Endothelial cell of umbilical vein (primary cell): ENCODE measurements around the gene TDRD9. TPM values are rescaled to one million over a fixed set of nuclear protein-coding genes. Genes with fewer than 3 reads are reported as not detected.

ENCODE experiments used
- BruUV-seq: library from RNA; stranded (reverse); fragments of 400-500 nt; replicated peaks from 2 replicates; lab custom pipeline; 2021; lab: Mats Ljungman, UMichigan
- CTCF ChIA-PET: fragments of 300-600, 350-600 bp; sonication (Branson Sonifier 250); formaldehyde crosslinking; loops from one replicate; lab custom pipeline; 2021; ENCODE audit warnings: antibody characterized with exemption, inconsistent platforms; lab: Charles Lee
- POLR2A ChIA-PET: fragments of 300-600, 350-600 bp; sonication (Branson Sonifier 250); formaldehyde crosslinking; loops from one replicate; lab custom pipeline; 2021; ENCODE audit warnings: antibody characterized with exemption, inconsistent platforms; lab: Charles Lee
- DNase-seq: peaks from one replicate; pipeline ENCODE4 v3.0.0-alpha.2; 2011; ENCODE audit warnings: low read depth, low spot score
- FAIRE-seq: peaks from 2 replicates; lab custom pipeline; 2011; peaks lifted over from hg19 to GRCh38; lab: Jason Lieb, UNC
- H2AFZ ChIP-seq: 2 replicates; pipeline ENCODE4 v1.6.0; 2012; ENCODE audit warnings: low read depth, low read length, control low read depth, inconsistent platforms
- H3K27ac ChIP-seq: 2 replicates; pipeline ENCODE4 v1.5.1; 2011; ENCODE audit warnings: low read depth, mild to moderate bottlenecking, control low read depth, low read length, moderate library complexity; ENCODE audit not compliant: insufficient read depth
- H3K27me3 ChIP-seq, 2 experiments: 2 replicates each; pipeline versions ENCODE4 v1.6.0 to v1.6.1; 2011; ENCODE audit warnings: low read length in 2 of 2, mixed read lengths in 1 of 2; ENCODE audit not compliant: control insufficient read depth in 2 of 2, insufficient read depth in 2 of 2
- H3K36me3 ChIP-seq, 2 experiments: 2 replicates in 1 of 2; 3 replicates in 1 of 2; pipeline ENCODE4 v1.5.1; 2011; ENCODE audit warnings: low read length in 2 of 2, mild to moderate bottlenecking in 1 of 2, moderate library complexity in 1 of 2; ENCODE audit not compliant: control insufficient read depth in 2 of 2, insufficient read depth in 2 of 2; ENCODE audit errors: extremely low read depth in 1 of 2
- H3K4me1 ChIP-seq: 3 replicates; pipeline ENCODE4 v1.5.1; 2011; ENCODE audit warnings: mild to moderate bottlenecking, low read length; ENCODE audit not compliant: control insufficient read depth, insufficient read depth; ENCODE audit errors: extremely low read depth
- H3K4me2 ChIP-seq: 2 replicates; pipeline ENCODE4 v1.6.1; 2011; ENCODE audit warnings: low read length, control low read depth, mixed read lengths; ENCODE audit not compliant: insufficient read depth
- H3K4me3 ChIP-seq, 3 experiments: fragments of 200-600 bp in 1 of 3; sonication (generic), shearing (Covaris generic) in 1 of 3; replicated peaks in 1 of 3; 2 replicates each; pipeline ENCODE4 v1.5.1; 2011 to 2016; ENCODE audit warnings: control low read depth in 3 of 3, low read length in 3 of 3, mild to moderate bottlenecking in 2 of 3, inconsistent platforms in 1 of 3, low read depth in 1 of 3, moderate library complexity in 1 of 3; ENCODE audit not compliant: insufficient read depth in 1 of 3
- H3K79me2 ChIP-seq: 2 replicates; pipeline ENCODE4 v1.6.0; 2012; ENCODE audit warnings: low read length, inconsistent platforms; ENCODE audit not compliant: control insufficient read depth, insufficient read depth
- H3K9ac ChIP-seq: replicated peaks from 2 replicates; pipeline ENCODE3; 2011; ENCODE audit warnings: low read length, control low read depth; ENCODE audit not compliant: insufficient read depth; ENCODE audit errors: extremely low read depth
- H3K9me1 ChIP-seq: replicated peaks from 3 replicates; pipeline ENCODE4 v1.6.0; 2011; ENCODE audit warnings: mild to moderate bottlenecking, low read length; ENCODE audit not compliant: control insufficient read depth, insufficient read depth; ENCODE audit errors: extremely low read depth
- H3K9me3 ChIP-seq: replicated peaks from 2 replicates; pipeline ENCODE4 v1.5.1; 2012; ENCODE audit warnings: low read length, inconsistent platforms; ENCODE audit not compliant: control insufficient read depth, insufficient read depth
- H4K20me1 ChIP-seq: replicated peaks from 2 replicates; pipeline ENCODE3; 2011; ENCODE audit warnings: mild to moderate bottlenecking, low read length; ENCODE audit not compliant: control insufficient read depth, insufficient read depth; ENCODE audit errors: extremely low read depth
- EZH2 ChIP-seq: IDR thresholded peaks from 2 replicates; pipeline ENCODE4 v1.6.1; 2012; ENCODE audit warnings: borderline replicate concordance, low read depth, mild to moderate bottlenecking, moderate library complexity, low read length, inconsistent platforms; ENCODE audit not compliant: severe bottlenecking
- GATA2 ChIP-seq: IDR thresholded peaks from 2 replicates; pipeline ENCODE4 v1.7.0; 2011; ENCODE audit warnings: low read depth, mild to moderate bottlenecking, moderate library complexity, mixed read lengths, low read length; ENCODE audit not compliant: insufficient read length, insufficient read depth
- JUN ChIP-seq: IDR thresholded peaks from 2 replicates; pipeline ENCODE4 v1.6.1; 2011; ENCODE audit warnings: borderline replicate concordance, low read depth; ENCODE audit not compliant: insufficient read length, insufficient read depth
- MYC ChIP-seq: IDR thresholded peaks from one replicate; pipeline ENCODE4 v1.6.1; 2011; ENCODE audit warnings: mild to moderate bottlenecking, low read depth, low read length
- POLR2A ChIP-seq: IDR thresholded peaks from 2 replicates; pipeline ENCODE4 v1.6.1; 2012; ENCODE audit warnings: low read depth, mild to moderate bottlenecking, control low read depth, low read length
- POLR2AphosphoS5 ChIP-seq: IDR thresholded peaks from 2 replicates; pipeline ENCODE4 v1.6.1; 2012; ENCODE audit warnings: low read depth, mild to moderate bottlenecking, control low read depth, low read length, moderate library complexity; ENCODE audit not compliant: insufficient read depth
- dilution Hi-C: fragments of 300-500 bp; cut with MboI; formaldehyde crosslinking; loops from one replicate; pipeline ENCODE4 v1.15.0; 2019; ENCODE audit warnings: low sequenced_read_pairs; ENCODE audit not compliant: extremely low pct_ligation_motif_present
- intact Hi-C: fragments of 100-400 bp; cut with micrococcal nuclease; formaldehyde crosslinking; loops from one replicate; pipeline ENCODE4 v1.10.0; 2022
- polyA plus RNA-seq, 4 experiments: library from polyadenylated mRNA; depleted of rRNA in 3 of 4; stranded (reverse) in 3 of 4; unstranded in 1 of 4; fragments of >200 nt; gene quantifications; 2 replicates each; pipeline versions ENCODE4 v1.2.1 to v1.2.3, GENCODE V29; 2011 to 2012; ENCODE audit warnings: missing spikeins in 1 of 4
- total RNA-seq: library from RNA; stranded (reverse); gene quantifications from 2 replicates; pipeline ENCODE4 v1.2.3, GENCODE V29; 2021
- TF ChIP-seq, protein P1 (sequence below), 2 donors: IDR thresholded peaks; 1 replicate in 1 of 2; 2 replicates in 1 of 2; pipeline ENCODE4 v1.5.1; 2011; ENCODE audit warnings: low read length in 2 of 2, mild to moderate bottlenecking in 2 of 2, moderate library complexity in 2 of 2, control low read depth in 1 of 2, inconsistent platforms in 1 of 2, low read depth in 1 of 2; ENCODE audit not compliant: insufficient read depth in 1 of 2; ENCODE audit errors: extremely low read depth in 1 of 2
- TF ChIP-seq, protein P2 (sequence below): IDR thresholded peaks from 2 replicates; pipeline ENCODE4 v1.6.1; 2011; ENCODE audit not compliant: insufficient read depth, insufficient read length

The TDRD9 gene
- total and polyA plus RNA-seq, 2 donors (not counting 3 experiments of a cell fraction or from before 2014, with no cell fraction given): 0.52 to 1.4 TPM

DNA sequence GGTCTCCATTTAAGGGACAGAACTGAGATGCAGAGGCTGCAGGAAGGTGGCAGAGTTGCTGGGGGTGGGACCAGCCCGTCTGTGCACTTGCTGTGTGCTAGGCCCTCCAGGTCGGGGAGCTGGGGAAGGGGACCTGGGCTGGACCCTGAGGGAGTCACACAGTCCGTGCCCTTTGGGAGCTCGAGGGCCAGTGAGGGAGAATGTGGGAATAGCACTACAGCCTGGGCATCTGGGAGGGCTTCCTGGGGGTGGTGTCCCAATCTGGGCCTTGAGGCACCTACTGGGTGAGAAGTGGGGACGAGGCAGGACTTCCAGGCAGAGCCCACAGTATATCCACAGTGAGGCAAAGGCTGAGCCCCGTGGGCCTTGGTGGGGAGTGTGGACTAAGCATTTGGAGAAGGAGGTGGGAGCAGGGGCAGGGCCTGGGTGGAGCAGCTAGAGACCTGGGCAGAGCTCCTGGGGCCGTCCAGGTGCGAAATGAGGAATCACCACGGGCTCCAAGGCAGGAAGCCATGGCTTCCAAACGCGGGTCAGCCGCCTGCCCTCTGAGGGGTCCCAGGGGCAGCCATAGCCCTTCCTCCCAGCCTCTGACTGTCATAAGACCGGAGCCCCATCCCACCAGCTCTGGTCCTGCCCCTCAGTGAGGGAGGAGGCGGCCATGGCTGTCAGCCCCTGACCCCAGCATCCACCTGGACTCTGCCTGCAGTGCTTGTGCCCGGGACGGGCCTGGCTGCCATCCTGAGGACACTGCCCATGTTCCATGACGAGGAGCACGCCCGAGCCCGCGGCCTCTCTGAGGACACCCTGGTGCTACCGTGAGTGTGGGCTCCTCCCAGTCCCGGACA is 163.9 kb downstream of the TDRD9 start:
- BruUV-seq: no TSS peak
- H3K9ac ChIP-seq: no peak overlapping the region
- no peak overlapping the region for H2AFZ ChIP-seq
- FAIRE-seq (no peak), DNase-seq (no peak)
- H3K27ac ChIP-seq: no peak overlapping the region
- CTCF ChIA-PET: interaction anchor here (0.9 to 3.4 kb wide), 2 partner anchors 14 to 548 kb away, joined by 4 to 11 read pairs; no protein-coding TSS in a partner anchor
- no peaks in the 10 kb centered on the region for H3K27me3 ChIP-seq
- H3K79me2 ChIP-seq: no peaks in the 10 kb centered on the region
- H3K4me3 ChIP-seq: no peak overlapping the region
- POLR2A ChIA-PET: no interaction called here
- no peaks in the 10 kb centered on the region for H4K20me1 ChIP-seq
- no peaks in the 10 kb centered on the region for H3K36me3 ChIP-seq
- H3K9me3 ChIP-seq: no peaks in the 10 kb centered on the region
- intact Hi-C loops (no loop called here), dilution Hi-C loops (no loop called here)
- no peaks in the 10 kb centered on the region for H3K9me1 ChIP-seq
- H3K4me1 ChIP-seq: no peaks in the 10 kb centered on the region
- no peak for TF ChIP-seq POLR2AphosphoS5
- TF ChIP-seq, protein P1, sequence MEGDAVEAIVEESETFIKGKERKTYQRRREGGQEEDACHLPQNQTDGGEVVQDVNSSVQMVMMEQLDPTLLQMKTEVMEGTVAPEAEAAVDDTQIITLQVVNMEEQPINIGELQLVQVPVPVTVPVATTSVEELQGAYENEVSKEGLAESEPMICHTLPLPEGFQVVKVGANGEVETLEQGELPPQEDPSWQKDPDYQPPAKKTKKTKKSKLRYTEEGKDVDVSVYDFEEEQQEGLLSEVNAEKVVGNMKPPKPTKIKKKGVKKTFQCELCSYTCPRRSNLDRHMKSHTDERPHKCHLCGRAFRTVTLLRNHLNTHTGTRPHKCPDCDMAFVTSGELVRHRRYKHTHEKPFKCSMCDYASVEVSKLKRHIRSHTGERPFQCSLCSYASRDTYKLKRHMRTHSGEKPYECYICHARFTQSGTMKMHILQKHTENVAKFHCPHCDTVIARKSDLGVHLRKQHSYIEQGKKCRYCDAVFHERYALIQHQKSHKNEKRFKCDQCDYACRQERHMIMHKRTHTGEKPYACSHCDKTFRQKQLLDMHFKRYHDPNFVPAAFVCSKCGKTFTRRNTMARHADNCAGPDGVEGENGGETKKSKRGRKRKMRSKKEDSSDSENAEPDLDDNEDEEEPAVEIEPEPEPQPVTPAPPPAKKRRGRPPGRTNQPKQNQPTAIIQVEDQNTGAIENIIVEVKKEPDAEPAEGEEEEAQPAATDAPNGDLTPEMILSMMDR (IDR thresholded peaks at IDR 0.05; ENCODE audit: extremely low read depth in 1 of 2, insufficient read depth in 1 of 2, low read depth in 1 of 2, low read length in 2 of 2): no peak
- TF ChIP-seq GATA2: no peak
- TF ChIP-seq EZH2: no peak
- TF ChIP-seq, protein P2, sequence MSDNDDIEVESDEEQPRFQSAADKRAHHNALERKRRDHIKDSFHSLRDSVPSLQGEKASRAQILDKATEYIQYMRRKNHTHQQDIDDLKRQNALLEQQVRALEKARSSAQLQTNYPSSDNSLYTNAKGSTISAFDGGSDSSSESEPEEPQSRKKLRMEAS: no peak
- TF ChIP-seq JUN: no peak
- TF ChIP-seq MYC: no peak
- TF ChIP-seq POLR2A: no peak
- H3K4me2 ChIP-seq: no peak overlapping the region
